Measurements from ENCODE around the gene LARGE2.

- no peak for TF ChIP-seq POLR2AphosphoS5 (IDR thresholded peaks at IDR 0.05; ENCODE audit: low read depth, low read length)
- TF ChIP-seq SIN3A (IDR thresholded peaks at IDR 0.05; ENCODE audit: borderline replicate concordance, insufficient read depth, low read length) = no peak
- no peak for TF ChIP-seq TAF1 (IDR thresholded peaks at IDR 0.05; ENCODE audit: borderline replicate concordance, insufficient read depth, low read length)
- no peak for TF ChIP-seq REST (IDR thresholded peaks at IDR 0.05; ENCODE audit: insufficient read depth in 1 of 2, low read depth in 2 of 2, low read length in 2 of 2)
- TF ChIP-seq FOXP2 (optimal IDR thresholded peaks at IDR 0.05; ENCODE audit: borderline replicate concordance, extremely low read depth, extremely low read length, insufficient read depth) = no peak
Measured at GRCh38 chr11:45899086-45899447, 23.4 kb upstream of the LARGE2 start.

All from PFSK-1 (cell line).